ENCODE results near the gene CCDC73.

Gene CCDC73

DNA sequence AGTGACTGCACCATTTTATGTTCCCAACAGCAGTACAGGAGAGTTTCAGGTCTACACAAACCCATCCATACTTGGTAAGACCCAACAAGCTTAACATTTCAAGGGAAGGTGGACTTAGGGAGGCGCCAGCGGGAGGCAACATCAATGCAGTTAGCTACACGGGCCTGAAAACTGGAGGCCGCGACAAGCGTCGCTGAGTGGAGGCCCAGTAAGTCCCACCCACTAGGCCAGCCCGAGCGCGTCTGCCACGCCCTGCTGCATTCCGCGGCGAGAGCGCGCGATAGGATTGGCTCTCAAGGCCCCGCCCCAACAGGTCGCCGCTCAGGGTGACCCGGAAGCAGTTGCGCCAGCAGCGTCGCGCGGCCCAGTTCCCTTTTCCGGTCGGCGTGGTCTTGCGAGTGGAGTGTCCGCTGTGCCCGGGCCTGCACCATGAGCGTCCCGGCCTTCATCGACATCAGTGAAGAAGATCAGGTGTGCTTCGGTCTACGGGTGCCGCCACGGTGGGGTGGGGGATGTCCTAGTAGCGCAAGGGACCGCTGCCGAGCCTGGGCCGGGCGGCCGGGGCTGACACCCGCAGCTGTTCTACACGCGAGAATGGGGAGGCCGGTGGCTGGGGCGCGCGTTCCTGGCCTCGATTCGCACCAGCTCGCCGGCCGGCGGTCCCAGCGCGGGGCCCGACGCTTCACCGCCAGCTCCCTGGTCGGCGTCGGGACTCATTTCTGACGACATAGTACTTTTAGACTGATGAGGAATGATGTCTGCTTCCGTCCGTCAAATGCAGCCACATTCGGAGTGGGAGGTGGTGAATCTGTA, 210.8 kb downstream of the CCDC73 start, which contains the start of gene EIF3M:
Gene EIF3M (plus strand): TSS at position 373 of the 813 bp plus-strand sequence. CDS start 57 bp downstream, at position 430.
- DNase-seq = peak; percentile 96 to 97

DNA sequence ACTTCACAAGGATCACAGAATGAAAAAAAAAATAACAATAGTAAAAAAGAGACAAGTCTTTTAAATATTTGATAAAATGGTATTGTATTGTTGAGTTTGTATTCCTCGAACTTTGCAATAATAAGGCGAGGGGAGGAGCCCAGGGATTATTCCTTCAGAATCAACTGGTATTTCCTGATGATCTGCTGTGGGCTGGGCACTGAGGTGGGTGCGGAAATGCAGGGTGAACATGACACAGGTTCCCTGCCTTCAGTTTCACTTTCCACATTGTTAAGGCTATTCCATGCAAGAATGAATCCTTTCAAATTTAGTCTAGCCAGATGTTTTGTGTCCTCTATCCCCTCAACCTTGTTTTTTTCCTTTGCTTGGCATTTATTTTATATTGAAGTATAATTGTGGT, 212.9 kb downstream of the CCDC73 start:
- DNase-seq = no peak

DNA sequence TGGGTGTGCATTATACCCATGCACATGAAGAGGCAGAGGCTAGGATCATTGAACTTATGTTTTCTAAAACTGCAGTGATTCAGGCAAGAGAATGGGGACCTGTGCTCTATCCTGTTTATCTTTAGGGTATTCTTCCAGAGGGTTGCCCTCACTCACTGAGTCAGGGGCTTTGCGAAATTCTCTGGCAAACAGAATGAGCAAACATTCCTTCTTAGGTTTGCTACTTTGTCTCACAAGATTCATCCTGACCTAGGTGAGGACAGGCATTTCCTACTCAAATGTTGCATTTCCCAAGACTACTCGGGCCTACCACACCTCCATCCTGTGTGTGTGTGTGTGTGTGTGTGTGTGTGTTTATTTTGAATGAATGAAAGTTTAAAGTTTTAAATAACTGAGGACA, 213.5 kb downstream of the CCDC73 start:
- DNase-seq = no peak

GRCh38 chr11:32576456-32576855, 218.0 kb downstream of the CCDC73 start:
- no peak for DNase-seq

DNA sequence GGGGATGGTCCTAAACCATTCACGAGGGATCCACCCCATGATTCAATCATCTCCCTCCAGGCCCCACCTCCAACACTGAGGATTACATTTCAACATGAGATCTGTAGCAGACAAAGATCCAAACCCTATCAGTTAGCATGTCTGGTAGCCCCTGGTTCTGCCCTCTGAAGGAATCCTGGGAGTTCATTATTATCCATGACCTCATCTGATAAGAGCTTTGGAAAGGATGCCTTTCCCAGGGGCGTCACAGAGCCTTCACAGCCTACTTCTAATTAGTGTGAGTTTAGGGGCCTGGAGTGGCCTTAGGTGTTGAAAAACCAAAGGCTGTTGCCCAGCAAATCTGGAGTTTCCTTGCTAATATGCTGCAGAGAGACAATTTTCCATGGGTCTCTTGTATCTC, 219.4 kb downstream of the CCDC73 start:
- no peak for DNase-seq

- no peak for DNase-seq
Measured at GRCh38 chr11:32574421-32574820, 220.0 kb downstream of the CCDC73 start.

DNA sequence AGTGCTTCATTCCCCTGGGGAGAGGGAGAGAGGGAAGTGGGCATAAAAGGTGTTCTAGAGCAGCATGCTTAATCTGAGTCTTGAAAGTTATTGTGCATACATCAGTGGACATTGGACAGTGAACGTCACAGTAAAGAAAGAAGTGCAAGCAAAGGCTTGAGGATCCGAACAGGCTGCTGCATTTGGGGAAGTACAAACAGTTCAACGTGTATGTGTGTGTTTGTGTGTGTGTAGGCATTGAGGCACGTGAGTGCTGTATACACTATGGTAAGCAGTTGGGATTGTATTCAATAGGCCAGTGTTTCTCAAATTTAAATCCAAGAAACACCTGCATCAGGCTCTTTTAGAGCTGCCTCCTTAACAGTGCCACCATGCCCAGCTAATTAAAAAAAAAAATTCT, 221.2 kb downstream of the CCDC73 start:
- no peak for DNase-seq

DNA sequence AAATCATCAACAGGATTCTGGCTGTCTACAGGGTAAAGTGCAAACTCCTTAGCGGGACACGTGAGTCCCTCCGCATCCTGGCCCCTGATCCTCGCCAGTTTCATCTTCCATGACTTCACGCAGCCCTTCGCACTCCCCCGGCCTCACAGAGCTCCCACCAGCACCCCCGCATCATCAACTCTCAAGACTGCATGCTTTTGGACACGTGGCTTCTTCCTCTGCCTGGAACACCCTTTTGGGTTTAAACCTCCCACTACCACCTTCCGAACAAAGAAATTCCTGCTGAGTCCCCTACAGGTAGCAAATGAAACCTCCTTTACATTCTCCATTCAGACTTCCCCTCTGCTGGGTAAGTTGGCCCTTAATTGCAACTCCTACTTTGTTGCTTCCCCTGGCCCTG, 223.4 kb downstream of the CCDC73 start:
- DNase-seq = no peak

- DNase-seq = no peak
Measured at GRCh38 chr11:32569313-32569881, 225.1 kb downstream of the CCDC73 start.

- no peak for DNase-seq
Measured at GRCh38 chr11:32567154-32567553, 227.3 kb downstream of the CCDC73 start.

DNA sequence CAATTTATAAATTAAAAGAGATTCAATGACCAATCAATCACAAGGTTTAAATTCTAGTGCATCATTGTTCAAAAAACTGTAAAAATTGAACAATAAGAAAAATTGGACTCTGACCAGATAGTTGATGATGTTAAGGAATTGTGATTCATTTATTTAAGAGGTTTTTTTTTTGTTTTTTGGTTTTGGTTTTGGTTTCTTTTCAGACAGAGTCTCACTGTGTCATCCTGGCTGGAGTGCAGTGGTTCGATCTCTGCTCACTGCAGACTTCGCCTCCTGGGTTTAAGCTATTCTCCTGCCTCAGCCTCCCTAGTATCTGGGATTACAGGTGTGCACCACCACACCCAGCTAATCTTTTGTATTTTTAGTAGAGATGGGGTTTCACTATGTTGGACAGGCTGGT, 227.9 kb downstream of the CCDC73 start:
- no peak for DNase-seq

GRCh38 chr11:32563600-32563959, 230.9 kb downstream of the CCDC73 start:
- no peak for DNase-seq

DNA sequence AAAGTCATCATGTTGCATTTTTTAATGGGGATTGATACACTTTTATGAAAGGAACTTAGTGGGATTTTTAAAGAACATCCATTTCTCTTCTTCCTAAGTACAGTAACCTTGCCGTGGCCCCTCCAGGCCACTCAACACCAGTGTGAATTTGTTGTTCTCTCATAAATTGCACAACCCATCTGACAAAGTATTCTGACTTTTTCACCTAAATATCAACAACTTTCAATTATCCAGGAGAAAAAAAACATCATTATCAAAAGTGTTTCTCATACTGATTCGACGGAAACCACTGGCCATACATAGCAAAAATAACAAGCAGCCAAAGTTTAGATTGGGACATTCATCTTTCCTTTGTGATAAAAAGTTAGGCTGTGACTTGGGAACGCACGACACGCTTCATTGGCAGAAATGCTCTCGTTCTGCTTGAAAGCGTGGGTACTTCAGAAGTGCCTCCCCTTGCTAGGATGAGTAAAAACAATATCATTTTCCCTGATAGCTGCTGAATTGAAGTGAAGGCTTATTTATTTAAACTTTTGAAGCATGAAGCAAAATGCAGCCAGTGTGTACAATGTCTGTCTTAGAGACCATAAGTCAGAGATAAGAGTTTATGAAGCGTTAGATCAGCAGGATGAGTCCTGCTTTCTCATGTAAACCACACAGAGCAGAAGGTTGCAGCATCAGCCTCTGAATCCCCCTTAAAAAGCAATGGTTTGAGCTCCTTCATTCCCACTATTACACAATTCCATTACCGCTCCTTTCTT, 231.4 kb downstream of the CCDC73 start:
- no peak for DNase-seq

GRCh38 chr11:32561835-32562234, 232.6 kb downstream of the CCDC73 start:
- no peak for DNase-seq

DNA sequence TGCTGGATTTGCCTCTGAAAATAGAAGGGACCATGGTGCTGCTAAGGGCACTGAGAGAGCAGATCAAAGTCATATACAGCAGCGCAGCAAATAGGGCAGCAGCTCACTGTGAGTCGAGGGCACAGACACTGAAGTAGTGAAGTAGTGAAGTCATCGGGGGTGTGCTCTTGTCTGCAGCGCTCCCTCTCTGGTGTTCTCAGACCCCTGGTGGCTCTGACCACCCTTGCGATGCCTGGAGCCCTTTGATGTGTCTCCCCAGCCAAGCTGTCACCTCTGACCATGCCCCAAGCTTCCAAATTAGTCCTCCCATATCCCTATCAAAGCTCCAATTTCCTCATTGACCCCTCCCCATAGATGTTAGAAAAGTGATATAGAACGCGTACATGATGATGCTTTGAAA, 238.6 kb downstream of the CCDC73 start:
- DNase-seq = no peak

GRCh38 chr11:32555091-32555490, 239.4 kb downstream of the CCDC73 start:
- no peak for DNase-seq
